Tibial nerve (tissue), 4 donors: ENCODE results near the gene NUP62. TPM values are rescaled to one million over a fixed set of nuclear protein-coding genes. Genes with fewer than 3 reads are reported as not detected.
A peak's percentile ranks its signal among the peaks of the same experiment; 100 is the strongest.

Experiments used
- DNase-seq, 2 donors: peaks; one replicate each; pipeline ENCODE4 v3.0.0-alpha.2; 2019; ENCODE audit warnings: low spot score in 2 of 2
- H3K27ac ChIP-seq, 4 donors: fragments of 200-600 bp; sonication (generic) in 3 of 4; one replicate each; pipeline ENCODE4 v1.5.1; 2017 to 2019; ENCODE audit warnings: mild to moderate bottlenecking in 1 of 4
- H3K27me3 ChIP-seq, 2 donors: fragments of 200-600 bp; sonication (generic) in 1 of 2; one replicate each; pipeline versions ENCODE4 v1.5.1 to v1.6.0; 2017 to 2019
- H3K36me3 ChIP-seq, 3 donors: fragments of 200-600 bp; sonication (generic); one replicate each; pipeline ENCODE4 v1.5.1; 2018 to 2019
- H3K4me1 ChIP-seq, 4 donors: fragments of 200-600 bp; sonication (generic) in 3 of 4; one replicate each; pipeline ENCODE4 v1.5.1; 2017 to 2019
- H3K4me3 ChIP-seq, 4 donors: fragments of 200-600 bp; sonication (generic) in 3 of 4; one replicate each; pipeline ENCODE4 v1.5.1; 2017 to 2019; ENCODE audit warnings: mild to moderate bottlenecking in 1 of 4, moderate library complexity in 1 of 4
- H3K9me3 ChIP-seq, 4 donors: fragments of 200-600 bp; sonication (generic) in 3 of 4; one replicate each; pipeline ENCODE4 v1.5.1; 2017 to 2019
- EP300 ChIP-seq, 2 donors: sonication (generic); formaldehyde crosslinking; IDR thresholded peaks; one replicate each; pipeline ENCODE4 v1.6.1; 2017; ENCODE audit warnings: antibody characterized with exemption in 2 of 2, mild to moderate bottlenecking in 1 of 2
- POLR2A ChIP-seq, 2 donors: fragments of 450-650 bp; IDR thresholded peaks; one replicate each; pipeline ENCODE4 v1.6.1; 2017; ENCODE audit warnings: antibody characterized with exemption in 2 of 2, mild to moderate bottlenecking in 2 of 2, moderate library complexity in 2 of 2
- WGBS, 2 donors: methylation state at CpG; one replicate each; pipeline ENCODE4 v1.1.5; 2018; 5-methylcytosine and 5-hydroxymethylcytosine counted together
- total RNA-seq, 4 donors: library from RNA; depleted of rRNA; stranded (reverse); fragments of >200 nt; gene quantifications; one replicate each; pipeline ENCODE4 v1.1.0, GENCODE V29; 2016
- TF ChIP-seq, protein P1 (sequence below), 5 experiments: fragments of 200-600 bp in 3 of 5; fragments of 450-650 bp in 2 of 5; sonication (generic) in 3 of 5; IDR thresholded peaks; one replicate each; pipeline ENCODE4 v1.5.1; 2016 to 2019; ENCODE audit warnings: antibody characterized with exemption in 5 of 5, mild to moderate bottlenecking in 3 of 5, moderate library complexity in 2 of 5

NUP62 gene
- total RNA-seq, 4 donors from 2014 or later = 32.8 to 43.5 (median 38.7) TPM

DNA sequence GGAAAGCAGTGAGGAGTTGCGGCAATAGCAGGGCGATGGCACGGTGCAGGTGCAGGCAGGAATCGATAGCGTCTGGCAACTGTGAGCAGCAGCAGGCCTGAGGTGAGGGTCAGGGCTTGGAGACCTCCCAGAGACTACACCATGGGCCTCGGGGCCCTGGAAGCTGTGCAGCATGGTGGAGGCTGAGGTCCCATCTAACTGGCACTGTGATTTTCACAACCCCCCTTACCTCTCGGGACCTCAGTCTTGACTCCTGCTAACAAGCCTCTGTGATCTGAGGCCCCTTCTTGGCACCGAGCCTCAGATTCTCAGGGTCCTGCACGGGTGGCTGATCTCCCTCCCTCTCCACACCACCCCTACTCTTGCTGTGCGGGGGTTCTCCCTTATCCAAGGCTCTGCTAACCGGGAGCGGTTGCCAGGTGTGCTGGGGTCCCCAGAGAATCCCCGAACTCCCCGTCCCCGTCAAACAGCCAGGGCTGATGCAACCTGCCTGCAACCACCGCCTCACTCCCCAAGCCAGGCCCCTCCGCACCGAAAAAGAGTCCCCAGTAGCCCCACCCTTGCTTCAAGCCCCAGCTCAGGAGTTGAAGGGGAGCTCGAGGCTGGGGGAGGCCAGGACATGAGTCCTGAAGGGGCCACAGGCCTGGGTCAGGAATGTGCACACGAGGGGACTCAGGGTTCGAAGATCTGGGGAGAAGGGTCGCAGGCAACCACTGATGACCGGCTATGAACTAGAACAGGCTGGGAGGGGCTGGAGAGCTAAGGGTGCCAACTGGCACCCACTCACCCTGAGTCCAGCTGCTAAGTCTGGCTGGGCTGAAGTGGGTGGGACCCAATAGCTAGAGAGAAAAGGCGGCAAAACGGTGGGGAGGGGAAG, 5.1 kb downstream of the NUP62 start:
- peaks cover 0 to 72% (median 0%) of the 10 kb centered on the region in 3 donors for H3K36me3 ChIP-seq
- 71 to 73% methylated on average over 21 to 25 of the region's 25 CpGs for WGBS, 2 donors
- no peak overlapping the region for H3K27ac ChIP-seq
- H3K4me3 ChIP-seq = no peak overlapping the region
- H3K9me3 ChIP-seq = no peaks in the 10 kb centered on the region
- H3K27me3 ChIP-seq = no peaks in the 10 kb centered on the region
- no peak for DNase-seq
- H3K4me1 ChIP-seq = peaks cover 0 to 52% (median 23%) of the 10 kb centered on the region in 4 donors
- TF ChIP-seq EP300 (IDR thresholded peaks at IDR 0.05) (no peak), POLR2A (IDR thresholded peaks at IDR 0.05) (no peak)
- TF ChIP-seq, protein P1, sequence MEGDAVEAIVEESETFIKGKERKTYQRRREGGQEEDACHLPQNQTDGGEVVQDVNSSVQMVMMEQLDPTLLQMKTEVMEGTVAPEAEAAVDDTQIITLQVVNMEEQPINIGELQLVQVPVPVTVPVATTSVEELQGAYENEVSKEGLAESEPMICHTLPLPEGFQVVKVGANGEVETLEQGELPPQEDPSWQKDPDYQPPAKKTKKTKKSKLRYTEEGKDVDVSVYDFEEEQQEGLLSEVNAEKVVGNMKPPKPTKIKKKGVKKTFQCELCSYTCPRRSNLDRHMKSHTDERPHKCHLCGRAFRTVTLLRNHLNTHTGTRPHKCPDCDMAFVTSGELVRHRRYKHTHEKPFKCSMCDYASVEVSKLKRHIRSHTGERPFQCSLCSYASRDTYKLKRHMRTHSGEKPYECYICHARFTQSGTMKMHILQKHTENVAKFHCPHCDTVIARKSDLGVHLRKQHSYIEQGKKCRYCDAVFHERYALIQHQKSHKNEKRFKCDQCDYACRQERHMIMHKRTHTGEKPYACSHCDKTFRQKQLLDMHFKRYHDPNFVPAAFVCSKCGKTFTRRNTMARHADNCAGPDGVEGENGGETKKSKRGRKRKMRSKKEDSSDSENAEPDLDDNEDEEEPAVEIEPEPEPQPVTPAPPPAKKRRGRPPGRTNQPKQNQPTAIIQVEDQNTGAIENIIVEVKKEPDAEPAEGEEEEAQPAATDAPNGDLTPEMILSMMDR (IDR thresholded peaks at IDR 0.05) = no peak

DNA sequence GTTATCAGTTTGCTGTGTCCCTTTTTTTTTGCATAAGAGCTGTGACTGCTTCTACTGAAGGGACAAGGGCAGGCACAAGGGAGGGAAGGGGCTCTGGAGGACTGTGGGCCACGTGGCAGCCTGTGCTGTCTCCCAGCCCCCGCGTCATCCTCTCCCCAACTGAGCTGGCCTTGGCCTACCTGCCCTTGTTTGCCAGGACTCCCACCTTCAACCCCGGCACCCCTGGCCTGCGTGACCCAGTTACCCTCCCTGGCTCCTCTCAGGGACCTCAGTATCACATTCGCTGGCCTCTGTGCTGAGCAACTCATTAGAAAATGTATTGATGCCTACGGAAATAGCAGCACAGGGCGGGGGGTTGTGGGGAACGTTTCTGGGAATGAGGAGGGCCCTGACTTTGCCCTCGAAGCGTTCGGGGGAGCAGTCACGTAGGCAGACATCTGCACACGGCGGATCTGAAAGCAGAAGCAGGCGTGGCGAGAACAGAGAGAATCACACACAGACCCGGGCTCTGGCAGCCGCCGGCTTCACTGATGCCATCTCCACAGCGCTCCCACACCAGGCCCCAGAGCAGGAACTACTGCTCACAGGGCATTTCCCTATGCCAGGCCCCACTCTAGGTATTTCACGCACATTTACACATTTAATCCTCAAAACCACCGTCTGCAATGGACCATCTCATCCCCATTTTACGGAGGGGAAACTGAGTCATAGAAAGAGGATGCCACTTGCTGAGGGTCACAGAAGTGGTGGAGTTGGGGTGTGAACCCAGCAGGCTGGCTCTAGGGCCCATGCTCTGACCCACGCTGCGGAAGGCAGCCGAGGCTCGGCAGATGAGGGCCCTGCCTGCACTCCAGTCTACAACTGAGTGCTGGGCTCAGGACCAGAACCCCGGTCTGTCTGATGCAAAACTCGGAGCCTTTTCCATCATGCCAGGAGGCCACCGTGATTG, 6.0 kb downstream of the NUP62 start:
- TF ChIP-seq POLR2A (IDR thresholded peaks at IDR 0.05) (no peak), EP300 (IDR thresholded peaks at IDR 0.05) (no peak)
- TF ChIP-seq, protein P1 (IDR thresholded peaks at IDR 0.05) = no peak
- H3K36me3 ChIP-seq = peaks cover 0 to 72% (median 0%) of the 10 kb centered on the region in 3 donors
- no peak for DNase-seq
- peaks cover 0 to 48% (median 20%) of the 10 kb centered on the region in 4 donors for H3K4me1 ChIP-seq
- no peaks in the 10 kb centered on the region for H3K9me3 ChIP-seq
- H3K4me3 ChIP-seq = no peak overlapping the region
- H3K27me3 ChIP-seq = no peaks in the 10 kb centered on the region
- H3K27ac ChIP-seq = no peak overlapping the region
- 86 to 92% methylated on average over 31 of the region's 31 CpGs for WGBS, 2 donors

DNA sequence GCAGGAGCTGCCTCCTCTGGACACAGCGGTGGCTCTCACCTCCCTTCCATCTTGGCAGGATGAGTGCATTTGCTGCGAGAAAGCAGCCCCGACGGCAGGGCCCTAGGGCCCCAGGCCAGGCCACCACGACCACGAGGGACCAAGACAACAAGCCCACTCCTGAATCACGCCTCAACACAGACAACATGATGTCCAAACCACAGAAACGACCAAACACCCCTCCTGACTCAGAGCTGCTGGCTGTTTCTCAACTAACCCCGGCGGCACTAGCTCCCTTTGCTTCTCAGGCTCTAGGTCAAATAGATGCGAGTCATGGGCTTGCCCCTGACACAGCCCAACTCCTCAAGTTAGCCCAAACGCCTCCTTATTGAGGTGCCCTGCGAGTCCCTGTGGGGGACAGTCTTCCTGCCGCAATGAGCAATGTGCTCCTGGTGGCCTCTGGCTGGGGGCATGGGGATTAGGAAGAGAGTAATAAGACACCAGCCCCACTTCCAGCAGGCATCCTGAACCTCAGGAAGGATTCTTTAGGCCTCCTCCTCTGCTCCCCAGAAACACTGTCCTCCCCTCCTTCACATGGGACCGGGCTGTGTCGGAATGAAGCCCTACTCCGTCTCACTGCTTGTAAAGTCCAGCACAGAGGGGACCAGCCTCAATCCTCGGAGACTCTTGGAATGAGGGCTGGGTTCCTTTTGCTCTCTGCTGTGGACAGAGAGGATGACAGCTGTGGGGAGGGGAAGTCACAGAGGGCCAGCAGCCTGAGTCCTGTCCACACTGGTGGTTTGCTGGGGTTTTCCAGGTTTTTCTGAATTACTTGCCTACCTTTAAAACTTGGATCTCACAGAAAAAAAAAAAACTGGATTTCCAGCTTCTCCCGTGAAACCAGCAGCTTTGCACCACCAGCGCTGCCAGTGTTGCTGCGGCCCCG, 7.2 kb downstream of the NUP62 start:
- 77 to 92% methylated on average over 13 to 21 of the region's 22 CpGs for WGBS, 2 donors
- H3K36me3 ChIP-seq = peaks cover 0 to 70% (median 0%) of the 10 kb centered on the region in 3 donors
- H3K27me3 ChIP-seq = no peaks in the 10 kb centered on the region
- no peak overlapping the region for H3K4me3 ChIP-seq
- H3K9me3 ChIP-seq = no peaks in the 10 kb centered on the region
- no peak for DNase-seq
- TF ChIP-seq, protein P1 (IDR thresholded peaks at IDR 0.05) = no peak
- TF ChIP-seq EP300 (IDR thresholded peaks at IDR 0.05) = no peak
- no peak for TF ChIP-seq POLR2A (IDR thresholded peaks at IDR 0.05)
- peak overlapping the region in 1 of 4 donors; percentile 28 for H3K27ac ChIP-seq
- peaks cover 0 to 36% (median 10%) of the 10 kb centered on the region in 4 donors for H3K4me1 ChIP-seq

DNA sequence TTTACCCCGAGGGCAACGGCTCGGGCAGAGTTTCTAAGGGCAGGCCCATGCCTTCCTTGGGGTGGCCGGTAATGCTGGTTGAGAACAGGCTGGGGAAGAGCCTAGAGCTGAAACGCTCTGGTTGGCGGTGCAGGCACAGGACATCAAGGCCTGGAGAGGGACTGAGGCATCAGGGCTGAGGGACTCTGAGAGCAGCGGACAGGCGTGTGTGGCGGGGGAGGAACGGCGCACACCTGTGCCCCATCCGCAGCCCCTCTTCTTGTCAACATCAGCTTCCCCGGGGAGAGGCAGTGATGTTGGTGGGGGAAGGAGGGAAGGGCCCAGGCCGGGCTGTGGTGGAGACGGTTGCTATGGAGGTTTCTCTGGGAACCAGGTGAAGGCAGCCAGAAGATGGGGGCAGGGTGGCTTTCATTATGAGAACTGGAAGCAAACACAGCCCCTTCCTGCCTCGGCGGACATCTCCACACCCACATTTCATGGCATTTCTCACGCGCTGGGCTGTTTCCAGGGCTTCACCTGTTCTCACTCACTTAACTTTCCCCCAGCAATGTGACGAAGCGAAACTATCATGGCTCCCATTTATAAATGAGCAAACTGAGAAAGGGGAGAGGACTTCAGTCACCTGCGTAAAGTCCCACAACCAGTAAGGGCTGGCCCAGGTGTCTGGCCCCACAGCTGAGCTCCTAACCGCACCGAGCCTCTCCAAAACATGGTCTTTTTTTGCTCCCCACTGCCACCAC, 8.5 kb downstream of the NUP62 start:
- 94 to 96% methylated on average over 24 of the region's 24 CpGs for WGBS, 2 donors
- Histone ChIP-seq H3K9me3 (no peaks in the 10 kb centered on the region), H3K27ac (no peak overlapping the region), H3K4me3 (no peak overlapping the region), H3K4me1 (peaks cover 0 to 25% (median 9%) of the 10 kb centered on the region in 4 donors), H3K36me3 (peaks cover 0 to 73% (median 0%) of the 10 kb centered on the region in 3 donors), H3K27me3 (no peaks in the 10 kb centered on the region)
- TF ChIP-seq POLR2A (IDR thresholded peaks at IDR 0.05) (no peak), EP300 (IDR thresholded peaks at IDR 0.05) (no peak)
- TF ChIP-seq, protein P1 (IDR thresholded peaks at IDR 0.05) = no peak
- DNase-seq = no peak
